Skeletal muscle tissue (tissue), 4 donors: Measurements from ENCODE around the gene DRD1. TPM values are rescaled to one million over a fixed set of nuclear protein-coding genes. Genes with fewer than 3 reads are reported as not detected.

ENCODE experiments used
- H3K27ac ChIP-seq: one replicate; pipeline ENCODE4 v1.7.0; 2013; ENCODE audit warnings: mild to moderate bottlenecking, low read depth, low read length, inconsistent platforms
- H3K27me3 ChIP-seq, 3 donors: one replicate each; pipeline ENCODE4 v1.7.0; 2013; ENCODE audit warnings: low read length in 3 of 3; ENCODE audit not compliant: control insufficient read depth in 3 of 3, insufficient read depth in 3 of 3
- H3K36me3 ChIP-seq, 3 donors: one replicate each; pipeline ENCODE4 v1.7.0; 2013; ENCODE audit warnings: low read length in 3 of 3; ENCODE audit not compliant: control insufficient read depth in 3 of 3, insufficient read depth in 3 of 3
- H3K4me1 ChIP-seq, 3 donors: one replicate each; pipeline ENCODE4 v1.7.0; 2013; ENCODE audit warnings: low read length in 3 of 3, mild to moderate bottlenecking in 3 of 3; ENCODE audit not compliant: control insufficient read depth in 3 of 3, insufficient read depth in 3 of 3
- H3K4me3 ChIP-seq, 3 donors: one replicate each; pipeline ENCODE4 v1.7.0; 2013; ENCODE audit warnings: low read length in 3 of 3
- H3K9ac ChIP-seq, 3 donors: one replicate each; pipeline ENCODE4 v1.7.0; 2013; ENCODE audit warnings: low read length in 3 of 3, mild to moderate bottlenecking in 3 of 3, moderate library complexity in 2 of 3, low read depth in 1 of 3
- H3K9me3 ChIP-seq, 3 donors: one replicate each; pipeline ENCODE4 v1.7.0; 2013; ENCODE audit warnings: low read length in 3 of 3; ENCODE audit not compliant: control insufficient read depth in 3 of 3
- total RNA-seq: library from RNA; depleted of rRNA; stranded (reverse); fragments of >200 nt; gene quantifications from one replicate; pipeline ENCODE4 v1.2.3, GENCODE V29; 2014
- donor health status: Osteomylitis.

The DRD1 gene
- not detected for total RNA-seq

DNA sequence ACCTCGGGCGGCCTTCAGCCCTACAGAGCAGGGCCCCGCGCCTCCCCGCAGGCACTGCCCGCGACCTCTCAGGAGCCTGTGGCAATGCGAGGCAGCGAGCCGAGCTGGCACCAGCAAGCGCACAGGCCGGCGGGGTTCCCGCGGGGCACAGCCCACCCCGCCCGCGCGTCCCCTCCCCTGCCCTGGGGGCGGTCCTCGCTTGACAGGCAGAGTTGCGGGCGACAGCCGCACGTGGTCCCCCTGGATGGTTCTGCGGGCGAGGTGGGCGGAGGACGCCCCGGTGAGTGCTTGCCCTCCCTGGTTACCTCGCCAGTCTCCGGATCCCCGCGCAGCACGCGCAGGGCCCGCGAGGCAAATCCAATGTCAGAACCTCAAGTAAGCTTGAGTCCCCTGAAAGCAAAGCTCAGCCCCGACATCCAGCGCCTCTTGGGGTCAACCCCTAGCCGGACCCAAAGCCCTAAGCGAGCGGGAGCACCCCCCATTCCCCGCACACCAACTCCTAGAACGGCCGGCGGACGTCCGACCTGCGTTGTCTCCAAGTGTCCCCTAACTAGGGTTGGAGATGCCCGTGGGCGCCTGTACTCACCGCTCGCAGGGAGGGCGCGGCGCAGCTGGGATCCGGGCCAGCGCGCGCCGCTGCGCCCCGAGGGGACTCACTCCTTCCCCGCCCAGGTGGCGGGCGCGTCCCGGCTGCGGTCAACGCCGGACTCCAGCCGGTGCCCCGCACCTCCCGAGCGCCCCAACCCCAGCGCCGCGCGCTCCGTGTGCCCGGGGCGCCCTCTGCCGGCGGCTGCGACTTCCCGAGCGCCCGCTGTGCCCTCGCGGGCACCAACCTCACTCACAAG, at the start of gene DRD1:
Gene DRD1, minus strand, starts transcription at position 123 of the 845 bp plus-strand sequence. CDS start 1,083 bp downstream, outside the sequence.
- peak within 1 kb of the TSS in 2 of 3 donors; percentile 20 to 29 for H3K4me3 ChIP-seq
- H3K27me3 ChIP-seq = peaks cover 43 to 57% (median 47%) of the 10 kb centered on the region in 3 donors

DNA sequence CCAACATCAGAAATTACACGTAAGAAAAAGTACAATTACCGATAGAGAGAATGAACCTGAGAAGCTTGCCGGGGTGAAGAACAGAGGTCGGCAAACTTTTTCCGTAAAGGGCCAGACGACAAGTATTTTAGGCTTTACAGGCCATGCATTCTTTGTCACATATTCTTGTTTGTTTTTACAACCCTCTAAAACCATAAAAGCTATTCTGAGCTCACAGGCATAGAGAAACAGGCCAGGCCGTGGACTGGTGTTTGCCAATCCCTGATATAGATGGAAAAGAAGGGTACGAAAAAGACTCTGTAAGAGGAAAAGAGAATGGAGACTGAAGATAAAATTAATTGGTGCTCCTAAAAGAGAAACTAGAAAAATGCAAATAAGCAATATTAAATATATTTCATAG, 49.7 kb upstream of the DRD1 start:
- peaks cover 14 to 21% (median 18%) of the 10 kb centered on the region in 3 donors for H3K36me3 ChIP-seq

More for the DNA sequence above, at the start of gene DRD1:
- Histone ChIP-seq H3K27ac (no peak within 1 kb of the TSS), H3K36me3 (no peaks in the 10 kb centered on the region), H3K9me3 (no peaks in the 10 kb centered on the region), H3K4me1 (peaks cover 0 to 10% (median 4%) of the 10 kb centered on the region in 3 donors), H3K9ac (peak within 1 kb of the TSS in 1 of 3 donors; percentile 40)

DNA sequence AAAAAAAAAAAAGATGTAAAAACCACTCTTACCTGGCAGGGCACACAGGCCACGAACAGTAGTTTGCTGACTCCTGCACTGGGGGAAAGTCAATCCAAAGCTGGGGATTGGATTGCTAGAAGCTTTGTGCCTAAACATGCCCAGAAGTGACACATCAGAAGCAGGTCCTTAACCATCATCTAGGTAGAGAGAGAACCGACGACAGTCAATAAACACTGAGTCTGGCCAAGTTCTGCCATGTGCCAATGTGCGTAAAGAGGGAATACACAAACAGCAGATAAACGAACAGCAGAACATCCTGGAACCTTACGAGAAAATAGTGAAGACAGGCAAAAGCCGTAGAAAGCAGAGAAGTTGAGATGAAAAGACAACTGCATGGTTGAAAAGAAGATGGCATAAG, 49.3 kb upstream of the DRD1 start:
- peaks cover 14 to 21% (median 18%) of the 10 kb centered on the region in 3 donors for H3K36me3 ChIP-seq
- H3K27ac ChIP-seq = no peak overlapping the region
- no peaks in the 10 kb centered on the region for H3K9me3 ChIP-seq
- no peak overlapping the region for H3K4me3 ChIP-seq
- H3K9ac ChIP-seq = no peak overlapping the region
- H3K27me3 ChIP-seq = no peaks in the 10 kb centered on the region
- no peaks in the 10 kb centered on the region for H3K4me1 ChIP-seq

More for the DNA sequence above, 49.7 kb upstream of the DRD1 start:
- Histone ChIP-seq H3K4me3 (no peak overlapping the region), H3K27ac (no peak overlapping the region), H3K9ac (no peak overlapping the region), H3K9me3 (no peaks in the 10 kb centered on the region), H3K27me3 (no peaks in the 10 kb centered on the region), H3K4me1 (no peaks in the 10 kb centered on the region)

DNA sequence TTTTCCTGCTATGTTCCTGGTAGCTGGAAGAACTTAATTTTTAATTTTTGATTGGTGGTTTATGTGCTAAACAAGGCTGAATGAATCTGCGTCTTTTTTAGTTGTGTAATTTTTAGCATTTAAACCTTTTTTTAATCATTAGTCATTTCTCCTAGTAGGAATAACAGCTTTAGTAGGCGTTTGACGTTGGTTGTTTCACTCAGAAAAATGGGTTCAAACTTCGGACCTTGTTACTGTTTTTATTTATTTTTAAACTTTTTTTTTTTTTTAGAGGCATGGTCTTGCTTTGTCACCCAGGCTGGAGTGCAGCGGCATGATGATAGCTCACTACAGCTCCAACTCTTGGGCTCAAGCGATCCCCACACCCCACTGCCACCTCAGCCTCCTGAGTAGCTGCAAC, 47.2 kb upstream of the DRD1 start:
- no peaks in the 10 kb centered on the region for H3K9me3 ChIP-seq
- peaks cover 18 to 27% (median 19%) of the 10 kb centered on the region in 3 donors for H3K36me3 ChIP-seq
- H3K27me3 ChIP-seq = no peaks in the 10 kb centered on the region
- no peaks in the 10 kb centered on the region for H3K4me1 ChIP-seq
- H3K27ac ChIP-seq = no peak overlapping the region
- no peak overlapping the region for H3K9ac ChIP-seq
- no peak overlapping the region for H3K4me3 ChIP-seq

DNA sequence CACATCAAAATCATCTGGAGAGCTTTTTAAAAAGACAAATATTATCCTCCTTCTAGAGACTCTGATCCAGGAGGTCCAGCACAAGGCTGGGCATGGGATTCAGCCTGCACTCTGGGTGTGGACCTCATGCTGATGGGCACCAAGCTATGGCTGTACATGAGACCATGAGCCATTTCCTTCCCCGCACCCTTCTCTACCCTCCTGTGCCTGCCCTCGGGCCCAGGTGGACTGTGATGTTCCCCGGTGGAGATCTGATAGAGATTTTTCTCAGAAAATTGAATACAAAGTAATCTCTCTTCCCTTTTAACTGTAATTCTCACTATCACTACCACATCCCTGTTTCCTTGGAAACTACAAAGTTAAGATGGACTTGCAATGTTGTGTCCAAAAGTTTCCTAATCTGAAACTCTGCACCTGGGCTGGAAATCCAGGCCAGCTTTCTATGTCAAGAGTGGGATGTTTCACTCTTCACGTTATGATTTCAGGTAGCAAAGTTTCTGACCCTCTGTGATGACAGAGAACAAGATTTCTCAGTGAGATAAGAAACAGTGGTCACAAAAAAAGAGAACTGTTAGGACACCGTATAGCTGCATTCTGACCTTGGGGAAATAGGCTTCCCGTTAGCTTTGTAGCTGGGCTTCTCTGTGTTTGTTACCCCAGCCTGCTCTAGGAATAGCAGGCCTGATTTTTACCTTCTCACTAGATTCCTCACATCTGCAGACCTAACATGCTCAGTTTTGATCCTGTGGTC, 45.9 kb upstream of the DRD1 start:
- no peak overlapping the region for H3K9ac ChIP-seq
- H3K27ac ChIP-seq = no peak overlapping the region
- no peak overlapping the region for H3K4me3 ChIP-seq
- H3K36me3 ChIP-seq = peaks cover 17 to 27% (median 18%) of the 10 kb centered on the region in 3 donors
- no peaks in the 10 kb centered on the region for H3K9me3 ChIP-seq
- no peaks in the 10 kb centered on the region for H3K27me3 ChIP-seq
- H3K4me1 ChIP-seq = no peaks in the 10 kb centered on the region

DNA sequence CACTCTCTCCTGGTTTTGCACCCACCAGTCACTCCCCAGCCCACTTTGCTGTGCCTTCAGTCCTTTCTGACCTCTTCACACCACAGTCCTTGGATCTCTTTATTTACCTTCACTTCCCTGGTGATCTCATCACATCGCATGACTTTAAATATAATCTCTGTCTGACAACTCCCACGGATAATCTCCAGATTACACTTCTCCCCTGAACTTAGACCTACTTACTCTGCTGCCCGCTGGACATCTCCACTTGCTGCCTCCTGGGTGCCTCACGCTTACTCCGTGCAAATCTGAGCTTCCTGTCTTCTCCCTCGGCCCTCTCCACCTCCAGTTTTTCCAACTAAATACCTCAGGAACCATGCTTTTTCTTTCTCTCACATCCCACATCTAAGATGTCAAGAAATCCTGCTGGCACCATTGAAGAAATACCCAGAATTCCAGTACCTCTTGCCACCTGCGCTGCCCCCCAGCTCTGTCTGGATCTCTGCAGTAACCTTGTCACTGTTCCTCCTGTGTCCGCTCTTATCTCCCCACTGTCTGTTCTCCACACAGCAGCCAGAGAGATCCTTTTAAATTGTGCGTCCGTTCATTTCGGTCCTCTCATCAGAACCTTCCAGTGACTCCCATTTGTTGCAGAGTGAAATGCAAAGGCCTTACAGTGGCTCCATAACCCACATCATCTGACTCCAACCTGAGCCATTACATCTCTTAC, 43.7 kb upstream of the DRD1 start:
- Histone ChIP-seq H3K27ac (no peak overlapping the region), H3K4me3 (no peak overlapping the region), H3K36me3 (peaks cover 12 to 24% (median 18%) of the 10 kb centered on the region in 3 donors), H3K4me1 (no peaks in the 10 kb centered on the region), H3K9me3 (no peaks in the 10 kb centered on the region), H3K27me3 (no peaks in the 10 kb centered on the region), H3K9ac (no peak overlapping the region)

DNA sequence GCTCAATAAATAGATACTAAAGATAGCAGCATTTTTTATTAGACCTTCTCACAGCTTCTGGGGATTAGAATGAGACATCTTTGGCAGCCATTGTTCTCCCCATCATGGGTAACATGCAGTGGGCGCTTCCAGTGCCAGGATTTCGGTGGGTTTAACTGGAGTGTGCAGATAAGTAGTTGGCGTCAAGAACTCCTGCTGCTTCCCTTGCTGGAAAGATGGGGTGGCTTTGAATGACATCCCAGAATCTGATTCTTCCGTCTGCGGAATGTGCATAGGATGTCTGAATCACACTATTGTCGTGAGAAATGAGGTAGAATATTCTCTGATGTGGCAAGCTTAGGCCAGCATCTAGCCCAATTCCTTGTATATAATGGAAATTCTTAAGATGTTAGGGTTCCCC, 41.6 kb upstream of the DRD1 start:
- Histone ChIP-seq H3K4me3 (no peak overlapping the region), H3K27ac (no peak overlapping the region), H3K9me3 (no peaks in the 10 kb centered on the region), H3K4me1 (no peaks in the 10 kb centered on the region), H3K36me3 (peaks cover 3 to 16% (median 11%) of the 10 kb centered on the region in 3 donors), H3K9ac (no peak overlapping the region), H3K27me3 (no peaks in the 10 kb centered on the region)

DNA sequence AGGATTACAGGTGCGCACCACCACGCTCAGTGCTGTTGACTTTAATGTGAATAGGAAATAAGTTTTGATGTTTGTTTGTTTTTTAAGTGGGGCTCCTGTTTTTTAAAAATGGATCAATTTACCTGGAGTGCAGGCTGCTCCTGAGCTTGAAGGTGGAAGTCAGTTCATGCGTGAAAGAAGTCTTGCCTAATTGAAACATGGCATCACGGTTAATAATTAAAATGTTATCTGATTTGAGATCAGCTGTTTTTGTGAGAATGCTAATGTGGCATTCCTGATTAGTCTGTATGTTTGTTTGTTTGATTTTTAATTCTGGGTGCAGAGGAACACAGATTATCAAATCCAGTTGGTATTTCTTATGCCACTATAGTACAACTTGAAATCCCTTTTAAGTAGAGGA, 40.8 kb upstream of the DRD1 start:
- peaks cover 0 to 2% (median 2%) of the 10 kb centered on the region in 3 donors for H3K4me1 ChIP-seq
- no peaks in the 10 kb centered on the region for H3K9me3 ChIP-seq
- peaks cover 3 to 16% (median 11%) of the 10 kb centered on the region in 3 donors for H3K36me3 ChIP-seq
- H3K4me3 ChIP-seq = no peak overlapping the region
- H3K9ac ChIP-seq = no peak overlapping the region
- no peak overlapping the region for H3K27ac ChIP-seq
- H3K27me3 ChIP-seq = no peaks in the 10 kb centered on the region

DNA sequence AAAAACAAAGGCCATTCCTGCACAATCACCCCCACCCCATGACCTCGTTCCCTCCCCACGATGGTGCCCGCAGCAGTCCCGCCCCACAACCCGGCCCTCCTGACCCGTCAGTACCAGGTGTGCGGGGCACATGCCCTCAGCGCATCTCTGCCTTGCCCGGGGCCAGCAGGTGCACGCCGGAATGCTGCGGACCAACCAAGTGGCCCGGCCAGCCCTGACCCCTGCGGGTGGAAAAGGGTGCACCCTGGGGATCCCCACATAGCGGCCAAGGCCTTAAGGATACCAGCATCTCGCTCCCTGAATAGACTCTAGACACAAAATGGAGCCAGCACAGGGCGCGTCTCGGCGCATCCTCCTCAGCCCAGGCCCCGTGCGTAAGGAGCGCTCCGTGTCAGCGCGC, 40.3 kb upstream of the DRD1 start:
- no peaks in the 10 kb centered on the region for H3K9me3 ChIP-seq

More for the DNA sequence above, 40.3 kb upstream of the DRD1 start:
- H3K9ac ChIP-seq = no peak overlapping the region
- H3K4me3 ChIP-seq = no peak overlapping the region
- H3K27me3 ChIP-seq = no peaks in the 10 kb centered on the region
- peaks cover 3 to 12% (median 11%) of the 10 kb centered on the region in 3 donors for H3K36me3 ChIP-seq
- H3K27ac ChIP-seq = no peak overlapping the region
- H3K4me1 ChIP-seq = peaks cover 4 to 7% (median 7%) of the 10 kb centered on the region in 3 donors
